K562 (cell line): ENCODE results near the gene RER1. TPM values are rescaled to one million over a fixed set of nuclear protein-coding genes. Genes with fewer than 3 reads are reported as not detected.
A peak's percentile ranks its signal among the peaks of the same experiment; 100 is the strongest.

Experiments used
- CHD4 ChIP-seq: fragments of 200-600 bp; sonication (generic); IDR thresholded peaks from 3 replicates; pipeline ENCODE4 v1.6.1; 2012; ENCODE audit warnings: low read depth, mild to moderate bottlenecking, mixed read lengths, low read length, inconsistent platforms; ENCODE audit not compliant: insufficient read depth, insufficient replicate concordance, poor library complexity, severe bottlenecking
- ERF ChIP-seq: fragments of 450-650 bp; formaldehyde crosslinking; IDR thresholded peaks from 2 replicates; pipeline ENCODE4 v1.4.0; 2020; ENCODE audit warnings: mild to moderate bottlenecking, mixed read lengths
- ETV5 ChIP-seq: sonication (generic); formaldehyde crosslinking; IDR thresholded peaks from 2 replicates; pipeline ENCODE4 v1.4.0; 2020; ENCODE audit warnings: low read depth, mild to moderate bottlenecking, missing genetic modification reagents
- ETV6 ChIP-seq, 3 experiments: fragments of 150-350 bp in 1 of 3; sonication (generic) in 1 of 3; formaldehyde crosslinking in 1 of 3; IDR thresholded peaks; 2 replicates each; pipeline versions ENCODE4 v1.6.1 to v1.8.0; 2014 to 2022; ENCODE audit warnings: borderline replicate concordance in 2 of 3, low read depth in 2 of 3, antibody characterized with exemption in 1 of 3, low read length in 1 of 3, mild to moderate bottlenecking in 1 of 3, missing genetic modification reagents in 1 of 3
- HMGN3 ChIP-seq: IDR thresholded peaks from 2 replicates; pipeline ENCODE4 v1.6.1; 2011; ENCODE audit warnings: borderline replicate concordance, low read depth, mild to moderate bottlenecking, mixed read lengths, low read length; ENCODE audit not compliant: insufficient read length; ENCODE audit errors: extremely low read depth
- KAT2B ChIP-seq: IDR thresholded peaks from one replicate; pipeline ENCODE4 v1.6.1; 2012; ENCODE audit warnings: low read depth, mild to moderate bottlenecking, control low read depth, inconsistent platforms, low read length, moderate library complexity
- MAFF ChIP-seq: IDR thresholded peaks from 2 replicates; pipeline ENCODE4 v1.6.1; 2012; ENCODE audit warnings: low read length, improper control_type of control experiment
- MED1 ChIP-seq: sonication (generic); formaldehyde crosslinking; IDR thresholded peaks from 2 replicates; pipeline ENCODE4 v1.8.1; 2023; ENCODE audit warnings: missing genetic modification reagents, borderline replicate concordance
- PRMT5 ChIP-seq: sonication (generic); formaldehyde crosslinking; IDR thresholded peaks from 2 replicates; pipeline ENCODE4 v1.5.0; 2020; ENCODE audit warnings: missing genetic modification reagents
- RFX1 ChIP-seq: fragments of 450-650 bp; IDR thresholded peaks from 2 replicates; pipeline ENCODE4 v1.6.1; 2016; ENCODE audit warnings: mild to moderate bottlenecking, moderate library complexity
- ZNF197 ChIP-seq: fragments of 200-800 bp; sonication (Bioruptor generic); IDR thresholded peaks from 2 replicates; pipeline ENCODE4 v1.6.1; 2016; ENCODE audit warnings: low read depth, missing genetic modification characterization, missing compliant biosample characterization
- ZNF707 ChIP-seq: fragments of 250-450 bp; sonication (Bioruptor Pico); conservative IDR thresholded peaks from 2 replicates; pipeline ENCODE4 v1.8.0; 2022; ENCODE audit warnings: inconsistent platforms, mild to moderate bottlenecking, moderate library complexity
- polyA plus RNA-seq, 8 experiments: library from polyadenylated mRNA; depleted of rRNA in 4 of 8; stranded (reverse) in 5 of 8; unstranded in 3 of 8; fragments of >200 nt; fragmentation: Nextera tagmentation in 2 of 8; fragmentation: Illumina TruSeq in 1 of 8; extraction: Ambion mirVana in 2 of 8; extraction: Trizol in 1 of 8; gene quantifications; 2 replicates each; pipeline versions ENCODE4 v1.2.1 to v1.2.3, GENCODE V29; 2011 to 2014; ENCODE audit warnings: inconsistent platforms in 1 of 8, missing spikeins in 1 of 8
- total RNA-seq, 7 experiments: library from RNA; depleted of rRNA in 6 of 7; stranded (reverse); fragments of >200 nt in 6 of 7; fragmentation: Illumina TruSeq in 2 of 7; extraction: Trizol in 2 of 7; gene quantifications; 2 replicates each; pipeline versions ENCODE4 v1.2.1 to v1.2.3, GENCODE V29; 2011 to 2021; ENCODE audit warnings: low replicate concordance in 1 of 7
- TF ChIP-seq, protein P1 (sequence below): fragments of 250-450 bp; sonication (Bioruptor Pico); IDR thresholded peaks from 2 replicates; pipeline ENCODE4 v1.4.0; 2020
- TF ChIP-seq, protein P2 (sequence below): fragments of 250-450 bp; sonication (Bioruptor Pico); IDR thresholded peaks from 2 replicates; pipeline ENCODE4 v1.5.0; 2021
- TF ChIP-seq, protein P3 (sequence below): sonication (generic); formaldehyde crosslinking; IDR thresholded peaks from 2 replicates; pipeline ENCODE4 v1.8.0; 2022; ENCODE audit warnings: mild to moderate bottlenecking, missing genetic modification reagents, borderline replicate concordance
- TF ChIP-seq, protein P4 (sequence below): fragments of 450-650 bp; conservative IDR thresholded peaks from 2 replicates; pipeline ENCODE4 v1.6.1; 2016; ENCODE audit warnings: missing genetic modification characterization, low read depth, mild to moderate bottlenecking, control low read depth, missing compliant biosample characterization
- TF ChIP-seq, protein P5 (sequence below): sonication (generic); formaldehyde crosslinking; IDR thresholded peaks from 2 replicates; pipeline ENCODE4 v1.8.0; 2022; ENCODE audit warnings: mild to moderate bottlenecking, missing genetic modification reagents

The RER1 gene
- total and polyA plus RNA-seq, 9 of the 15 experiments (the other 6 are each of a cell fraction or from before 2014, with no cell fraction given): 19.6 to 354 (median 183) TPM

DNA sequence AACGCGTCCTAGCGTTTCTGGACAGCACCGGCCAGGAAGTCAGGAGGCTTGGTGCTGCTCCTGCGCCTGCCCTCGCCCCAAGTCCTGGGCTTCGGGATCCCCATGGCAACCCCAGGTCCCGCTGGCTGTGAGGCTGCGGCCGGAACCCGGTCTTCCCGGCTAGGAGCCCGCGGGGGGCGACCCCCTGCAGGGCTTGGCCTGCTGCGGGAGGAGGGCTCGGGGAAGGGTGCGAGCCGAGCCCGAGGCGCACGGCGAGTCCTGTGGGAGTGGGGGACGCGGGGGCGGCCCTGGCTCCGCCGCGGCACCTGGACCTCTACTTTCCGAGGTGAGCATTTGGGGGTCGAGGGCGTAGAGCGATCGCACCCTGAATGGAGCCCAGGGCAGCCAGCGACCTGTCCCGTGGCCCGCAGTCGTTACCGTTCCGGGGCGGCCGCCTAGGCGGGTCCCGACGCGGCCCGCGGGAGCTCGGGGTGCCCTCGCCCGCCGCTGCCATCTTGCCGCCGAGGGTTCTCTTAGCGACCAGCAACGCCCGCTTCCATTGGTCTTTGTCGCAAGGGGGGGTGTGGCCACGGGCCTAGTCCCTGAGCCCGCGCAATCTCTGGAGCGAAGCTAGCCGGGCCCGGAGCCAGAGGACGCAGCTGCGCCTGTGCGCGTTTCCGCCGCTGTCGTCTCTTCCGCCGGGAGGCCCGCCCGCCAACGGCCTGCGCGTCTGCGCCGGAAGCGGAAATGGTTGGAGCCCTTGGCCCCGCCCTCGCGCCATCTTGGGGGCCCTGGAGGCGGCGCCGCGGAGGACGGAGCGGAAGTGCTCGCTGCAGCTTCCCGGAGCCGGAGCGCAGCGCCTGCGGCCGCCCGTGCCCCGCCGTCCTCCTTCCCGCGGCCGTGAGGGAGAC is at the start of gene RER1, which contains the start of gene MORN1 (continued):
- TF ChIP-seq ERF (CRISPR knock-in tag) (0 out of 2 replicates have a peak, but pooled peaks have one; percentile 18), ZNF197 (CRISPR knock-in tag) (no peak), MAFF (no peak), RFX1 (peak; percentile 95), CHD4 (no peak), HMGN3 (peak; percentile 82), ETV5 (CRISPR knock-in tag) (peak; percentile 86), MED1 (no peak), PRMT5 (CRISPR knock-in tag) (no peak), KAT2B (no peak), ZNF707 (CRISPR knock-in tag) (no peak), ETV6 (IDR thresholded peaks at IDR 0.05; ENCODE audit: borderline replicate concordance in 1 of 2, low read depth in 2 of 2, low read length in 1 of 2) (0 out of 4 replicates have a peak, but pooled peaks of 1 of the 2 experiments have one; percentile 48), ETV6 (CRISPR knock-in tag; IDR thresholded peaks at IDR 0.05; ENCODE audit: borderline replicate concordance) (no peak)
- TF ChIP-seq, protein P1, sequence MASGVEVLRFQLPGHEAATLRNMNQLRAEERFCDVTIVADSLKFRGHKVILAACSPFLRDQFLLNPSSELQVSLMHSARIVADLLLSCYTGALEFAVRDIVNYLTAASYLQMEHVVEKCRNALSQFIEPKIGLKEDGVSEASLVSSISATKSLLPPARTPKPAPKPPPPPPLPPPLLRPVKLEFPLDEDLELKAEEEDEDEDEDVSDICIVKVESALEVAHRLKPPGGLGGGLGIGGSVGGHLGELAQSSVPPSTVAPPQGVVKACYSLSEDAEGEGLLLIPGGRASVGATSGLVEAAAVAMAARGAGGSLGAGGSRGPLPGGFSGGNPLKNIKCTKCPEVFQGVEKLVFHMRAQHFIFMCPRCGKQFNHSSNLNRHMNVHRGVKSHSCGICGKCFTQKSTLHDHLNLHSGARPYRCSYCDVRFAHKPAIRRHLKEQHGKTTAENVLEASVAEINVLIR (CRISPR knock-in tag): peak; percentile 72
- TF ChIP-seq, protein P2, sequence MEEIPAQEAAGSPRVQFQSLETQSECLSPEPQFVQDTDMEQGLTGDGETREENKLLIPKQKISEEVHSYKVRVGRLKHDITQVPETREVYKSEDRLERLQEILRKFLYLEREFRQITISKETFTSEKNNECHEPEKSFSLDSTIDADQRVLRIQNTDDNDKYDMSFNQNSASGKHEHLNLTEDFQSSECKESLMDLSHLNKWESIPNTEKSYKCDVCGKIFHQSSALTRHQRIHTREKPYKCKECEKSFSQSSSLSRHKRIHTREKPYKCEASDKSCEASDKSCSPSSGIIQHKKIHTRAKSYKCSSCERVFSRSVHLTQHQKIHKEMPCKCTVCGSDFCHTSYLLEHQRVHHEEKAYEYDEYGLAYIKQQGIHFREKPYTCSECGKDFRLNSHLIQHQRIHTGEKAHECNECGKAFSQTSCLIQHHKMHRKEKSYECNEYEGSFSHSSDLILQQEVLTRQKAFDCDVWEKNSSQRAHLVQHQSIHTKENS (CRISPR knock-in tag): no peak
- TF ChIP-seq, protein P3, sequence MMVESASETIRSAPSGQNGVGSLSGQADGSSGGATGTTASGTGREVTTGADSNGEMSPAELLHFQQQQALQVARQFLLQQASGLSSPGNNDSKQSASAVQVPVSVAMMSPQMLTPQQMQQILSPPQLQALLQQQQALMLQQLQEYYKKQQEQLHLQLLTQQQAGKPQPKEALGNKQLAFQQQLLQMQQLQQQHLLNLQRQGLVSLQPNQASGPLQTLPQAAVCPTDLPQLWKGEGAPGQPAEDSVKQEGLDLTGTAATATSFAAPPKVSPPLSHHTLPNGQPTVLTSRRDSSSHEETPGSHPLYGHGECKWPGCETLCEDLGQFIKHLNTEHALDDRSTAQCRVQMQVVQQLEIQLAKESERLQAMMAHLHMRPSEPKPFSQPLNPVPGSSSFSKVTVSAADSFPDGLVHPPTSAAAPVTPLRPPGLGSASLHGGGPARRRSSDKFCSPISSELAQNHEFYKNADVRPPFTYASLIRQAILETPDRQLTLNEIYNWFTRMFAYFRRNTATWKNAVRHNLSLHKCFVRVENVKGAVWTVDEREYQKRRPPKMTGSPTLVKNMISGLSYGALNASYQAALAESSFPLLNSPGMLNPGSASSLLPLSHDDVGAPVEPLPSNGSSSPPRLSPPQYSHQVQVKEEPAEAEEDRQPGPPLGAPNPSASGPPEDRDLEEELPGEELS (CRISPR knock-in tag): no peak
- TF ChIP-seq, protein P4, sequence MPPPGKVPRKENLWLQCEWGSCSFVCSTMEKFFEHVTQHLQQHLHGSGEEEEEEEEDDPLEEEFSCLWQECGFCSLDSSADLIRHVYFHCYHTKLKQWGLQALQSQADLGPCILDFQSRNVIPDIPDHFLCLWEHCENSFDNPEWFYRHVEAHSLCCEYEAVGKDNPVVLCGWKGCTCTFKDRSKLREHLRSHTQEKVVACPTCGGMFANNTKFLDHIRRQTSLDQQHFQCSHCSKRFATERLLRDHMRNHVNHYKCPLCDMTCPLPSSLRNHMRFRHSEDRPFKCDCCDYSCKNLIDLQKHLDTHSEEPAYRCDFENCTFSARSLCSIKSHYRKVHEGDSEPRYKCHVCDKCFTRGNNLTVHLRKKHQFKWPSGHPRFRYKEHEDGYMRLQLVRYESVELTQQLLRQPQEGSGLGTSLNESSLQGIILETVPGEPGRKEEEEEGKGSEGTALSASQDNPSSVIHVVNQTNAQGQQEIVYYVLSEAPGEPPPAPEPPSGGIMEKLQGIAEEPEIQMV (tag): no peak
- TF ChIP-seq, protein P5, sequence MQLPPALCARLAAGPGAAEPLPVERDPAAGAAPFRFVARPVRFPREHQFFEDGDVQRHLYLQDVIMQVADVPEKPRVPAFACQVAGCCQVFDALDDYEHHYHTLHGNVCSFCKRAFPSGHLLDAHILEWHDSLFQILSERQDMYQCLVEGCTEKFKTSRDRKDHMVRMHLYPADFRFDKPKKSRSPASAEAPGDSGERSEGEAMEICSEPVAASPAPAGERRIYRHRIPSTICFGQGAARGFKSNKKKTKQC: peak; percentile 8
